Suppressor macrophage treated with lipopolysaccharide for 4 hours (primary cell): Measurements from ENCODE around the gene TRPM5.

Experiments
- DNase-seq: peaks from one replicate; pipeline ENCODE4 v3.0.0-alpha.2; 2020

TRPM5 gene

DNA sequence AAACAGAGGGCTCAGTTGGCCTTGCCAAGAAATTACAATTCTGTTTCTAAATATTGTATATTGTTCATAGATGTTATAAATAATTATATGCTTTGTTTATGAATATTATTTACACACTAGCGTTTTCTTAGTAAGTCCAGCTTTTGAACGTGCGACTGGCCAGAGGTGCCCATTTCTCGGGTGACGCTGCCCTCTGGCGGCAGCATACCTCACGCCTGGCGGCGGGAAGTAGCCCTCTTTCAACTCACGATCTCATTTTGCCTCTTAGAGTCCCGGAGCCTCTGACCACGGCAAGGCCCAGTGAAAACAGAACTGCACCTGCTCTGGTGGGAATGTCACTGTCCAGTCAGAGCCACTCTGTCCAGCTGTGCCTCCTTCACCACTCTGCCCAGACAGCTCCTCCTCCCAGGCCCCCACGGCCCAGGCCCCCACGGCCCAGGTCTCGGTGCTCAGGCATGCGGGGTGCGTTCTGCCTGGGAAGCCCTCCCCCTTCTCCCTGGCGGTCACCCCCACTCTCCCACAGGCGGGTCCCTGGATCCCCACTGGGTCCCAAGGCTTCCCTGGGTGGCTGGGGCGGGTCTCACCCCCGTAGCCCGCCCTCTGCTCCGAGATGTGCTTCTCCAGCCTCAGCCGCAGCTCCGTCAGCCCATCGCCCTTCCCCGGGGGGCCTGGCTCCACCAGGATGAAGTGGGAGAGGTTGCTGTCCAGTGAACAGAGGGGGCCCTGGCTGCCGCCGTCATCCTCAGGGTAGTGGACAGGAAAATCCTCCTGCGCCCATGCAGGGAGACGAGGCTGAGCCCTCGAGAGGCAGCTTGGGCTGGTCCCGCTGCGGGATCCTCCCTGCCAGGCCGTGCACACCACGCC lies 24.4 kb downstream of the TRPM5 start:
- peak; percentile 83 for DNase-seq

DNA sequence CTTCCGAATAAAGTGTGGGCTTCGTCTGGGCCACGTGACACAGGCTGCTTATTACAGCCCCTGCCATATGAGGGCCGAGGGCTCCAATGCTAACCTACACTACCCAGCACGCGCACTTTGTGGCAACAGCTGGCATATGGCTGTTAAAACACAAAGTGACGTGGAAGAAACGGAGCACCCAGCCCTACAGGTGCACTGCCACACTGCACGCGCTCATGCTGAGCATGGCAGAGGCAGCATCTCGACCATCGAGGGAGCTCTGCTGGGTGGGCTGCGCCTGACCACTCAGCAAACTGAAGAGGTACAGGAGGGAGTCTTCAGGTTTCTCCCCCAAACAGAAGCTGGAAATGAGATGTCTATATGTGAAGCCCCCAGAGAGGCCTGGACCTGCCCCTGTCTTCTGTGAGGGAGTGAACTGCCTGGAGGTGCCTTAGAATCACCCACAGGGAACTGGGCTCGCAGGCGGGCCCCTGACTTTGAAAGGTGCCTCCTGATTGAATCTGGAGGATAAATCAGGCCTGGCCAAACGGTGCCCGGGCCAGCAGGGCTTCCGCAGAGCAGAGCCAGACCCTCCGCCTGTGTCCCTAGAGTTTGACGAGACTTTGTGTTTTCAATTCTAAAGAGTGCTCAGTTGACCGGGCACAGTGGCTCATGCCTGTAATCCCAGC lies 25.5 kb downstream of the TRPM5 start:
- DNase-seq: no peak

DNA sequence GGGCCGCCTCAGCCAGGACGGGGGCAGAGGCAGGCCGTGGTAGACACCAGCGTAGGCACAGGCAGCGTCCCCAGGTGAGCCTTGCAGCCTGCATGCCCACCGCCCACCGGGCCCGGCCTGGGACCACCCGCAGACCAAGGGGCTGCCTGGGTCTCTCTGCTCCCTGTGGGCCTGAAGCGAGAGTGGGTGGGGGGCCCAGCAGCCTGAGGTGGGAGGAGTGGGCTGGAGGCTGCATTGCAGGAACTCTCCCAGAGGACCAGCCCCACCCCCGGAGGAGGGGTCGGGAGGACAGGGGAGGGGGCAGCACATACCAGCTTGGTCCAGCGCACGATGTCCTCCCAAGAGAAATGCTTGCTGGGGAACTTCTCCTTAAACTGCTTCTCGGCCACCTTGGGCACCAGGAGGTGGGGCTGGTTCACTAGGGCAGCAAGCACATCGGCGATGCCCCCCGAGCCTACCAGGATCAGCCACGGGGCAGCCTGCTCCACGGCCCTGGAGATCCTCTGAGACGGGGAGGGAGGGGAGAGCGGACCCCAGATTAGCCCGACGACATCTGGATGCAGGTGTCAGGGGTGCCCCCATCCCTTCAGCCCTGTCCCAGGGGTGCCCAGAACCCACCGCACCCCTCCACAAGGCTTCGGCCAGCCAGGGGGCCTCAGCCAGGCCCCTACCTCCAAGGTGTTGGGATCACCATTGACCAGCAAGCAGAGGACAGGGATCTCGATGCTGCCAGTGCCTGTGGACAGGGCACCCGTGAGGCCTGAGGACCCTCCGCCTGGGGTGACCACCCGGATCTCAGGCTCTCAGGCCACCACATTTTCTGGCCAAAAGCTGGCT lies 26.2 kb downstream of the TRPM5 start:
- no peak for DNase-seq

DNA sequence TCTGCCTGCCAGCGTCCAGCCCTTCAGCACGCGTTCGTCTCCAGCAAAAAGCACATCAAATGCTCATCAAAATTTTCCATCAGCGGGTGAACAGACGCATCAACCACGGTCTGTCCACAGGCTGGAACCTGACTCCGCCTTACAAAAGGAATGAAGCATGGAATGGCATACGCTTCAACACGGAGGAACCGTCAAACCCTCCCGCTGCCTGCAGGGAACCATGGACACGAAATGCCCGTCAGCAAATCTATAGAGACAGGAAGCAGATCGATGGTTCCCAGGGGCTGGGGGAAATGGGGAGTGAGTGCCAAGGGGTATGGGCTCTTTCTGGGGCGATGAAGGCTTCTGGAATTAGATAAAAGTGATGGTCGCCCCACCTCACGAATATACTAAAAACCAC lies 27.5 kb downstream of the TRPM5 start:
- no peak for DNase-seq

DNA sequence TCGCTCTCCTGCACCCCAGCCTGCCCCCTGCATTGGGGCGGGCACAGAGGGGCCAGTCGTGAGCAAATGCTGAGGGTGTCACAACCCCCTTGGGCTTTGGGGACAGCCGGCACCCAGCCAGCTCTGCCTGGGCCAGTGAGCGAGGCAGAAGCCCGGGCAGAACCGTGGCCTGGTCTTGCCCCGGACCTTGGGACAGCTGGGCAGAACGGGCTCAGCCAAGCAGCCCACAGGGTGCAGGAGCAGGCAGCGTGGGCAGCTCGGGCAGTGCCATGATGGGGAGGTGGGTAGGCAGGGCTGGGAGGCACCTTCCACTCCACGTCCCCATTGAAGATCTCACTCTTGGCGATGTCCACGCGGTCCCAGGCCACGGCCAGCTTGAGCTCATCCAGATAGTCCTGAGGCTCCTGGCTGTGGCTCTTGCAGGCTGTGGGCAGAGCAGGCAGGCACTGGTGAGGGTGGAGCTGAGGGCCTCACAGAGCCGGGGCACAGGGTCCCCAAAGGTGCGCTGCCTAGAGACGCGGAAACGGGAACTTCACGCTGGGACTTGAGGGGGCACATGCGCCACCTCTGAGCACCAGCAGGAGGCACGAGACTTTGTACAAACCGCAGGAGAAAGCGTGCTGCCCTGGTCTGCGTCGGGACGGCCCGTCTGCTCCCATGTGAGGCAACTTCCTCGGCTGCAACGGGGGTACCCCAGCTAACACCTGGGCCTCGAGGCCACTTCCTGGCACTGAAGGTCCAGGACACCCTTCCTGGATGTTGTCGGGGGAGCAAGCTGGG lies 28.5 kb downstream of the TRPM5 start:
- DNase-seq: no peak

DNA sequence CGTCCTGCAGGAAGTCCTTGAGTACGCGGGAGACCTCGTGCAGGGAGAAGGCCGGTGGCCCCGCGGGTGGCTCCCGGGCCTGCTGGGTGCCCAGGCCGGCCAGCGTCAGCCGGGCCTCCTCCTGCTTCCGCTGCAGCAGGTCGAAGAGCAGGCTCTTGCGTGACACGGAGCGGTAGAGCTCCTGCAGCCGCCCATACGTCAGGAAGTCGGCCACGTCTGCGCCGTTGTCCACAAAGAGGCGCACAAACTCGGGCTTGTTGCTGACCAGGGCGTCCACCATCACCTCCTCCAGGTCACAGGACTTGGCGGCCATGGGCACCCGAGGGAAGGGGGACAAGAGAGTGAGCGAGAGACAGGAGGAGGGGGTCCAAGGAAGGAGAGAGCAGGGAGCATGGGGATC lies 29.1 kb downstream of the TRPM5 start:
- DNase-seq: no peak

DNA sequence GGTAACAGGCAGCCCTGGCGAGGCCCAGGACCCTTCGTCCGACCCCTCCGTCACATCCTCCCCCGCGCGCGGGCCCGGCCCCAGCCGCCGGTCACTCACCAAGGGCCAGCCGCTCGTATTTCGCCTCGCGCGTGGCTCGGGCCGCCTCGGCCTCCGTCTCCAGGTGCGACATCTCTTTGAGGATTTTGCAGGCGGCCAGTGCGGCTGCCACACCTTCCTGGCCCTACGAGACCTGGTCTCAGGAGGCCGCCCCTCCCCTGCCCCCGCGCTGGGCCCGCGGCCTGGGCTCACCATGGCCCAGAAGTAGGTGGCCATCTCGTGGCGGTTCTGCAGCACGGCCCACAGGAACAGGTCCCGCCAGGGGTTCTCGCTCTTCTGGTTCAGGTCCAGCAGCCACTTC lies 29.7 kb downstream of the TRPM5 start:
- DNase-seq: no peak

DNA sequence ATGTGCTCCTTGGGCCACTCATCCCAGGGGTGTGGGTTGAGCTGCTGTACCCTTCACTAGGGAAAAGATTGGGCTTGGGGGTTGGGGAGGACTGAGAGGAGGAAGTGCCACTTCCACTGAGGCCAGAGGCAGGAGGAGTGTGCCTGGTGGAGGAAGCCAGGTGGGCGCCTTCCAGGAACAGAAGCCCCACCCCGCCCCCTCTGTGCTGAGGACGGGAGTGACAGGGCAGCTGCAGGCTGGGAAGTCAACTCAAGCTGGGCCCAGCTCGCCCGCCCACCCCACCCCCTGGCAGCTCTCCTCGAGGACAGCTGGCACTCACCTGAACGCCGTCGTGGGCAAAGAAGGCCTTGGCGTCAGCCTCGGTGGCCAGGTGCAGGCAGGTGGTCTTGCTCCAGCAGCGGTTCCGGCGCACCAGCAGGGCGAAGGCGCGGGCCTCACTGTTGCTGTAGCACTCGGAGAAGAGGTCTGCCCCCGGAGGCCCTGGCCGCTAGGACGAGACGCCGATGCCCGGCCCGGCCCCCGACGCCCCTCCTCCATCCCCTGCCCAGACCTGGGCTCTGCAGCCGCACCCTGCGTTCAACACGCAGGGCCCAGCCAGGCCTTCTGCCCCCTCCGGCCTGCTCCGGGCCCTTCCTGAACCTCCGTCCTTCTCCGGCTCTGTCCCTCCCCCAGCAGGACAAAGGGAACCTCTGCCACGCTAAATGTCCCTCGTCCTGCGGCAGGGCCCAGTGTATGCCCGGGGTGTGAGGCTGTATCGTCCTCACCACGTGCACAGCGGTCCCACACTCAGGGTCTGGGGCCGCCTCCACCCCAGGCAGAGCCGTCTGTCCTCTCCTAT lies 30.4 kb downstream of the TRPM5 start:
- no peak for DNase-seq

DNA sequence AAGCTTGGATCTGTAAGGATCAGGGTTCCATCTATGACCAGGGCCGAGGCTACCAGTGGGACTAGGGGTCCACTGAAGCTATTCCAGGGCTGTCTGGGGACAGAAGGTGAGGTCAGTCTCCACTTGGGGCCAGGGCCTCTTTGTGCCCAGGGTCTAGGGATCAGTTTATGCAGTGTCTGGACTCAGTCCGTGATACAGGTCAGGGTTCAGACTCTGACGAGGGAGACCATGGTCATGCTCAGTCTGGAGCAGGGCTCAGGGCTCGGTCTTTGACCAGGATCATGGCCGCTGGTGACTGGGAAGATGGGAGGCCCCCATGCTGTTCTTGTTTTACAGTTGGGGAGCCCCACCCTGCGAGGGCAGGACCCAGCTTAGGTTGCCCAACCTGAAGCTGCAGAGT lies 32.0 kb downstream of the TRPM5 start:
- DNase-seq: no peak

DNA sequence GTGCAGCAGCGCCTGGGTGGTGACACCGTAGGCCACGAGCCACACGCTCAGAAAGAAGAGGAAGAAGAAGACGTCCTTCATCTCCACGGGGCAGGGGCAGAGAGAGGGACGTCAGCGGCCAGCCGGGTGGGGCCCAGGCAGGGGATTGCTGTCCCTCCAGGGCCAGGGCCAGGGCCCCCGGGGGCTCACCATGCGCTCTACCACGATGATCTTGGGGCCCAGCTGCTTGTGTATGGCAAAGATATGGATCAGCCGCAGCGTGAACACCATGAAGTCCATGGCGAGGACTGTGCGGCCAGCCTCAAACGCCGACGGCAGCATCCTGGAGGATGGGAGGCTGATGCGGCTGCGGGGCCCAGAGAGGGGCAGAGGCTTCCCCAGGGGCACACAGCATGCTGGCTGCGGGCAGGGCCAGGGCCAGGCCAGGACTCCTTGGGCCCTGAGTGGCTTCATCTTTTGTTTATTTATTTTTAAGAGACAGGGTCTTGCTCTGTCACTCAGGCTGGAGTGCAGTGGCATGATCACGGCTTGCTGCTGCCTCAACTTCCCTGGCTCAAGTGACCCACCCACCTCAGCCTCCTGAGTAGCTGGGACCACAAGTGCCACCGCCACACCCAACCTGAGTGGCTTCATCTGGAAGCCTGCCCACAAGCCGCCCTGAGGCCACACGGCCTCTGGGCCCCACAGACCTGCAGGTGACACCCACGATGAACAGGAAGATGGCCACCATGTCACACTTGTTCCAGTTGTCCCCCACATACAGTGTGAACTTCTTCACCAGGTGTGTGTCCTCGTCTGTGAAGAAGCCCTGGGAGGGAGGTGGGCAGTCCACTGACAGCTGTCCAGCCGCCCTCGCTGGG lies 32.6 kb downstream of the TRPM5 start:
- DNase-seq: no peak

DNA sequence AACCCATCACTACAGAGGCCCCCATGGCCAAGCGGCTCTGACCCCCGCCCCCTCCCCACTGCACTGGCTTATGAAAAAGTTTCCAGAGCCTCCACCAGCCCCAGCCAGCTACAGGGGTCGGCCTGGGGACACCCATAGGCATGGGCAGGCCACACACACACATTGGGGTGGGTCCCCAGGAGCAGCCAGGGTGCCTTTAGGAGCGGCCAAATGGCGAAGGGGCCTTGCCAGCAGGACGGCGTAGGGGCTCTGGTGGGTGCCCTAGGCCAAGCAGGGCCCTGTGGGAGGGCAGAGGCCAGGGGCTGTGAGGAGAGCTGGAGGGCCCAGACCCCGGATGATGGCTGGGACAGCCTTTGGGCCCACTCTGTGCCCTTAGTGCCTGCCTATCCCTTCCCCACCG lies 33.7 kb downstream of the TRPM5 start:
- DNase-seq: no peak

DNA sequence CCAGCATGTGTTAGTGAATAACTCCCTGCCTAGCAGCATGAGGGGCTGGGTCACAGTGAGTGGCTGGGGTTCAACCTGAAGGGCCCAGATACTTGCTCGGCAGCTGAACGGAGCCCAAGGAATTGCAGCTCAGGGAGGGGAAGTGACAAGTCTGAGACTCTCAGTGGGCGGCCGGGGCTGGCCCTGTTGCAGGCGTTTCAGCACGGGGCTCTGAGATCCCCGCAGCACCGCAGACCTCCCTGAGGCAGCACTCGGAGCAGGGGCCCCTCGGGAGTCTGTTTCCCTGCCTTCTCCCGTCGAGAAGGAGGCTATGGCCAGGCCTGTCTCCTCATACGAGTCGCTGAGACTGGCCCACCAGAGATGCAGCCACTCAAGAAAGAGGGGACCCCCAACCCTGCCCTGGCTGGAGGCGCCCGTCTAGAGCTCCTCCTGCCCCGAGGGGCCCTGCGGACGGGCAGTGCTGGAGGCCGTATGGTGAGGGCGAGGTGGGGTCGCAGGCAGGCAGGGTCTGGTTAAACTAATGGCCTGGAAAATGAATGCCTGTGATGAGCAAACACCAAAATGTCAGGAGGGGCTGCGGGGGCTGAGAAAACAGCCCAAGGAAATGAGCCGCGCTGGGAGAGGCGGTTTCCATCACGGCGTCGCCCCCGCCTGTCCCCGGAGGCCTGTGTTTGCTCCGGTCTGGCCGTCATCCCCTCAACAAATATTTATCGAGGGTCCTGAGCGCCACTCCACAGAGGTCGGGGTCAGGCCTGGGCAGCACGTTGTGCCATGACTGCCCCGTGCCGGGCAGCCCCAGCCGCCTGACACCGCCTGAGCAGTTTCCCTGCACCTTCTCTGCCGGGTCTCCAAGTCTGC lies 34.5 kb downstream of the TRPM5 start:
- DNase-seq: no peak

DNA sequence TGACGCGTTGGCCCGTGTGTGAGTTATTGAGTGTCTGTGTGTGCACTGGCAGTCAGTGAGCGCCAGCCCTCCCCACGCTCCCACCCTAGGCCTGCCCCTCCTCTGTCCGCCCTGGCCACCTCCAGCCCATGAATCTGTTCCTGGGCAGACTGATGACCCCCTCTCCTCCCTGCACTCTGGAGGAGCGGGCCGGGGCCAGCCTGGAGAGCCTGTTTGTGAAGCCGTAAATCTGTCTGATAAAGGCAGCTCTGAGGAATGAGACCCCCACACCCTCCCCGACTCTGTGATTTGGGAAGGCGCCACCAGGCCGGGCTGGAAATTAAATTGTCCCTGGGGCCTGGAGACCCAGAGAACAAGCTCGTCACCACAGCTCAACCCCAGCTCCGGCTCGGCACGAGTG lies 35.2 kb downstream of the TRPM5 start:
- no peak for DNase-seq

DNA sequence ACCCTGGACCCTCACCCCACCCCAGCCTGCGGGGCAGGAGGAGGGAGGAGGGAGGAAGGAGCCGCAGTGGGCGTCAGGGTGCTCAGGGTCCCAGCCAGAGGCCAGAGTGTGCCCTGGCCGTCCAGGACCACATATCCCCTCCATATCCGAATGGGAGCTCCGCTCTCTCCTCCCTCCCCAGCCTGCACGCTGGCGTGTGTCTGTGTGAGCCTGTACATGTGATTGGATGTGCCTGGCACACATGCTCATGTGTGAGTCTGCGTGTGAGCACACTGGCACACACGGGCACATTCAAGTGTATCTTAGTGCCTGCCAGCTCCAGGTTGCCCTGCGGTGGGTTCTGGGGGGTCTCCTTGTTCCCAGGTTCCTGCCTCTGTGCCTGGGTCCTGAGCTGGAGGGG lies 35.6 kb downstream of the TRPM5 start:
- no peak for DNase-seq

DNA sequence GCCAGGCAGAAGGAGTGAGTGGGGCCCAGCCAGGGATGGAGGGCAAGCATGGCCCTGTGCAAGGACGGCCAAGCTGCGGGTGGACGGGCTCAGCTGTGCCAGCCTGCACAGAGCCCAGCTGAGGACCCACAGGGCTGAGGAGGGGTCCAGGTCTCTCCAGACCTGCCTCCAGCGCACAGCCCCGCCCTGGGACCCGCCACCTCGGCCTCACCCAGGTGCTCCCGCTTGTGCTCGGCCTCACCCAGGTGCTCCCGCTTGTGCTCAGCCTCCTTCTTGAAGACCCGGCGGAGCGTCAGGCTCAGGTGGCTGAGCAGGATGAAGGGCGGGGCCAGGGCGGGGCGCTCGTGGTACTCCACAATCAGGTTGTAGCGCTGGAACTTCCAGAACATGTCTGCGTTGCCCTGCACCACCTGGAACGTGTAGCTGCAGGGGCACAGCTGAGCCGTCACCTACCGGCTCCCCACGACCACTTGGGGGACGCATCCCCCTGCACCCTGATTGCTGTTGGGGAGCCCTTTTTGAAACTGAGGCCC lies 37.4 kb downstream of the TRPM5 start:
- DNase-seq: no peak

DNA sequence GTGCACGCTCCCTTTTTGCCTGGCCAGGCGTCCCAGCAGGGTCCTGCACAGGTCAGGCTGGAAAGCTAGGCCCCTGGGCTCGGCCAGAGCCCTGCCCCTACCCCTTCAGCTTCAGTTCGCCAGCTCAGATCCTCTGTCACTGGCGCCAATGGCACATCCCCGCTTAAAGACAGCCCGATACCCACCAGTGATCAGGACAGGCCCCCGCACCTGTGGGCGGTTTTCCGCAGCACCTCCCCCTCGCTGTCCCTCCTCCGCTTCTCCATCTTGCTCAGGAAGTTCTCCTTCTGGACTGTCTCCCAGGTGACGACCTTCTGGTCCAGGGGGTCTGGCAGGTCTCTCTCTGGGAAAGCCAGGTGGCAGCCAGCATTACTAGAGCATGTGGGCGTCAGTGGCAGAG lies 37.9 kb downstream of the TRPM5 start:
- no peak for DNase-seq

DNA sequence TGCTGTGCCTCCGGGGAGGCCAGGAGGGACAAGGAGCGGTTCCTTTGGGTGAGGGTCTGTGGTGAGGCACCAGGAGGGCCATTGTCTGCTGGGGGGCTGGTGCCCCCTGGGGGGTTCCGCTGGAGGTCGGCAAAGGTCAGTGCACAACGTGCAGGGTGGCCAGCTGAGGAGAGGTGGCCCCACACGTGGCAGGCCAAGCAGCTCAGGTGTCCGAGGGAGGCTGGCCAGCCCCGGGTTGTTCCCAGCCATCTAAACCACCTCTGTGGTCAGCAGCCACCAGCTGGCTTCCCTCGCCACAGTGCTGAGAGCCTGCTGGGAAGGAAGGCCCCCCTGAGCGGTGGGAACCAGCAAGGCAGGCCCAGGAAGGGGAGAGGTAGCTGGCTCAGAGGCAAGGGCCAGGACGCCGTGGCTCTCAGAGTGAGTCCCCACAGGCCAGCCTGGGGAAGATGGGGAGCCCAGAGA lies 39.5 kb downstream of the TRPM5 start:
- DNase-seq: no peak

DNA sequence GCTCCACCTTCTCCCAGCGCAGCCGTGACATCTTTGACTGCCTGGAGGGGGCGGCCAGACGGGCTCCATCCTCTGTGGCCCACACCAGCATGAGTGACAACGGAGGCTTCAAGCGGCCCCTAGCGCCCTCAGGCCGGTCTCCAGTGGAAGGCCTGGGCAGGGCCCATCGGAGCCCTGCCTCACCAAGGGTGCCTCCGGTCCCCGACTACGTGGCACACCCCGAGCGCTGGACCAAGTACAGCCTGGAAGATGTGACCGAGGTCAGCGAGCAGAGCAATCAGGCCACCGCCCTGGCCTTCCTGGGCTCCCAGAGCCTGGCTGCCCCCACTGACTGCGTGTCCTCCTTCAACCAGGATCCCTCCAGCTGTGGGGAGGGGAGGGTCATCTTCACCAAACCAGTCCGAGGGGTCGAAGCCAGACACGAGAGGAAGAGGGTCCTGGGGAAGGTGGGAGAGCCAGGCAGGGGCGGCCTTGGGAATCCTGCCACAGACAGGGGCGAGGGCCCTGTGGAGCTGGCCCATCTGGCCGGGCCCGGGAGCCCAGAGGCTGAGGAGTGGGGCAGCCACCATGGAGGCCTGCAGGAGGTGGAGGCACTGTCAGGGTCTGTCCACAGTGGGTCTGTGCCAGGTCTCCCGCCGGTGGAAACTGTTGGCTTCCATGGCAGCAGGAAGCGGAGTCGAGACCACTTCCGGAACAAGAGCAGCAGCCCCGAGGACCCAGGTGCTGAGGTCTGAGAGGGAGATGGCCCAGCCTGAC lies 41.2 kb downstream of the TRPM5 start:
- no peak for DNase-seq

DNA sequence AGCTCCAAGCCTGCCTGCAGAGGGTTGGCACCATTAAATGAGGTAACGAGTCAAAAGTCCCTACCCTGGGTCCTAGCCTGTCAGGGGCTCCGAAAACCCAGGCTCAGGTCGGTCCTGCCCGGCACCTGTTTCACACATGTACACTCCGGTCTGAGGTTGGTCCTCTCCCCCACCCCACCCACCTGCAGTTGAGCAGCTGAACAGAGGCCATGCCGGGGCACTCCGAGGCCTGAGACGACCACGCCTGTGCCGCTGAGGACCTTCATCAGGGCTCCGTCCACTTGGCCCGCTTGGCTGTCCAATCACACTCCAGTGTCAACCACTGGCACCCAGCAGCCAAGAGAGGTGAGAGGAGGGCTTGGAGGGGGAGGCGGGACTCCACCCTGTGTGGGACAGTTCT lies 42.2 kb downstream of the TRPM5 start:
- DNase-seq: no peak
